Psoas muscle (tissue), 8 donors: ENCODE data around the gene PACC1. TPM values are rescaled to one million over a fixed set of nuclear protein-coding genes. Genes with fewer than 3 reads are reported as not detected.

Source experiments
- ATAC-seq, 4 donors: fragments of 200-7000 bp; cut with Tn5 transposase; one replicate each; pipeline ENCODE4 v1.9.1; 2020; ENCODE audit warnings: moderate library complexity in 3 of 4, mild to moderate bottlenecking in 2 of 4
- DNase-seq, 2 donors: peaks; one replicate each; pipeline ENCODE4 v3.0.0-alpha.2; 2020
- H3K27ac ChIP-seq: fragments of 200-600 bp; one replicate; pipeline ENCODE4 v1.8.0; 2022
- H3K27me3 ChIP-seq, 3 donors: fragments of 200-600 bp in 1 of 3; one replicate each; pipeline versions ENCODE4 v1.6.1 to v1.8.0; 2013 to 2022; ENCODE audit warnings: low read length in 2 of 3, mild to moderate bottlenecking in 2 of 3, moderate library complexity in 1 of 3; ENCODE audit not compliant: insufficient read depth in 3 of 3
- H3K36me3 ChIP-seq, 2 donors: fragments of 200-600 bp in 1 of 2; one replicate each; pipeline versions ENCODE4 v1.6.1 to v1.8.0; 2013 to 2022; ENCODE audit warnings: low read depth in 1 of 2, mild to moderate bottlenecking in 1 of 2, moderate library complexity in 1 of 2; ENCODE audit not compliant: insufficient read depth in 1 of 2
- H3K4me1 ChIP-seq: fragments of 200-600 bp; one replicate; pipeline ENCODE4 v1.8.0; 2022
- H3K4me3 ChIP-seq: fragments of 200-600 bp; one replicate; pipeline ENCODE4 v1.8.0; 2022; ENCODE audit warnings: mild to moderate bottlenecking
- H3K9me3 ChIP-seq: fragments of 200-600 bp; one replicate; pipeline ENCODE4 v1.8.0; 2022
- CTCF ChIP-seq: fragments of 200-600 bp; IDR thresholded peaks from one replicate; pipeline ENCODE4 v1.8.0; 2022; ENCODE audit warnings: antibody characterized with exemption
- WGBS, 3 donors: extraction: QIAGEN DNeasy Blood & Tissue Kit; methylation state at CpG; one replicate each; pipeline versions ENCODE4 v1.1.6 to v1.1.7; 2013; 5-methylcytosine and 5-hydroxymethylcytosine counted together
- intact Hi-C, 2 donors: fragments of 100-400 bp; cut with DNase I; formaldehyde crosslinking; loops; one replicate each; pipeline versions ENCODE4 v1.11.0 to v1.14.2; 2022
- polyA plus RNA-seq, 3 donors: library from polyadenylated mRNA; stranded (reverse); fragments of 200-250 nt; gene quantifications; one replicate each; pipeline ENCODE4 v1.2.3, GENCODE V29; 2013
- total RNA-seq, 4 donors: library from RNA; stranded (reverse); fragmentation: NEBNext Ultra II Directional in 2 of 4; extraction: Animal tissue kit (Norgen Biotek cat#: 25700) in 2 of 4; gene quantifications; one replicate each; pipeline versions ENCODE4 v1.2.1 to v1.2.4, GENCODE V29; 2021 to 2023
- donor health status: healthy with polysubstance abuse.
- donor health status: DM: no; HTN: no; CAD: no; lungs with moderate emphysema.
- donor health status: Bipolar disorder and iron deficiency.
- donor health status: healthy.
- donor health status: DM: yes; HTN: yes; CAD: no.
- donor health status: DM: no; HTN: no; CAD: no.
- donor health status: DM: no; HTN: no; CAD: no.
- donor health status: DM: yes; HTN: yes; CAD: no.

PACC1 gene
- total and polyA plus RNA-seq, 7 donors, result 1.1 to 5.6 (median 2.3) TPM

GRCh38 chr1:212317916-212318315, 96.8 kb downstream of the PACC1 start:
- no peak overlapping the region for H3K27ac ChIP-seq
- ATAC-seq, result no peak
- no peak overlapping the region for H3K4me3 ChIP-seq
- DNase-seq, result no peak
- H3K9me3 ChIP-seq, result no peaks in the 10 kb centered on the region
- 86 to 89% (median 87%) methylated on average over 2 of the region's 2 CpGs for WGBS, 3 donors
- H3K36me3 ChIP-seq, result no peaks in the 10 kb centered on the region
- intact Hi-C loops, result loop anchor here (5.0 to 10.0 kb wide), 2 partner anchors 137 to 246 kb away; no protein-coding TSS in a partner anchor
- TF ChIP-seq CTCF, result no peak
- H3K27me3 ChIP-seq, result no peaks in the 10 kb centered on the region
- H3K4me1 ChIP-seq, result peaks cover 40% of the 10 kb centered on the region

GRCh38 chr1:212315907-212316306, 98.8 kb downstream of the PACC1 start:
- peak; percentile 26 for TF ChIP-seq CTCF
- Histone ChIP-seq H3K27ac (no peak overlapping the region), H3K27me3 (no peaks in the 10 kb centered on the region), H3K4me3 (no peak overlapping the region), H3K9me3 (no peaks in the 10 kb centered on the region), H3K36me3 (no peaks in the 10 kb centered on the region), H3K4me1 (peaks cover 56% of the 10 kb centered on the region)
- DNase-seq, result no peak
- intact Hi-C loops, result loop anchor here (5.0 to 10.0 kb wide), 2 partner anchors 139 to 244 kb away; no protein-coding TSS in a partner anchor
- ATAC-seq, result peak in 3 of 4 donors; percentile 49 to 63 (median 52)

DNA sequence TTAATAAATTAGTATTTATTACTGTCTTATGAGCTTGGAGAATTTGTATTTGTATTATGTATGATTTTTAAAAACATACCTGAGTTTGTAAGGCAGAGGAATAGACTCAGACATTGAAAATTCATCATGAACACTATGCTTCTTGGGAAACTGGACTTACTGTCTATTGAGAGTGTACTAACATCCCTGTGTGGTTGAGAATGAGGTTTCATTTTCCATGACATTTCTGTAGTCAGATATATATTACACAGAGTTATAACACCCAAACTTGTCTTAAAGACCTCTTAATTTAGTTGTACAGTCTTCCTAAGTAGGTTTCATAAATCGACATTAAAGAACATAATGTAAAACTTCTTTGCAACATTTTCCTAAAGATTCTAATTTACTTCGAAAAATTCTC, 99.5 kb downstream of the PACC1 start:
- H3K27ac ChIP-seq, result no peak overlapping the region
- peaks cover 58% of the 10 kb centered on the region for H3K4me1 ChIP-seq
- ATAC-seq (no peak), DNase-seq (no peak)
- no peaks in the 10 kb centered on the region for H3K27me3 ChIP-seq
- no peak for TF ChIP-seq CTCF
- H3K4me3 ChIP-seq, result no peak overlapping the region
- no peaks in the 10 kb centered on the region for H3K9me3 ChIP-seq
- intact Hi-C loops, result loop anchor here (5.0 to 10.0 kb wide), 2 partner anchors 140 to 243 kb away; no protein-coding TSS in a partner anchor
- H3K36me3 ChIP-seq, result no peaks in the 10 kb centered on the region
- 92 to 97% (median 96%) methylated on average over 2 of the region's 2 CpGs for WGBS, 3 donors

Other genes starting within 250 kb of the PACC1 start
- 10 to 100 TPM; 28.5 to 55.1 (median 32.0) TPM for gene PPP2R5A, start 129.5 kb downstream of the PACC1 start, total RNA-seq
- 10 to 100 TPM; 27.7 to 46.5 (median 28.1) TPM for gene PPP2R5A, start 129.5 kb downstream of the PACC1 start, polyA plus RNA-seq
- 10 to 100 TPM; 60.6 to 74.9 (median 66.7) TPM for gene NENF, start 18.0 kb upstream of the PACC1 start, total RNA-seq
- gene NENF, start 18.0 kb upstream of the PACC1 start, polyA plus RNA-seq, result 10 to 100 TPM; 59.3 to 72.0 (median 60.1) TPM
- gene ATF3, start 193.9 kb upstream of the PACC1 start, total RNA-seq, result 10 to 100 TPM; 13.5 to 51.3 (median 26.3) TPM
- 10 to 100 TPM in 2 of 3 donors, 1 to 10 TPM in 1; 6.6 to 29.2 (median 10.1) TPM for gene ATF3, start 193.9 kb upstream of the PACC1 start, polyA plus RNA-seq